Suppressor macrophage treated with lipopolysaccharide for 4 hours (primary cell): ENCODE measurements around the gene LNPEP.
A peak's percentile ranks its signal among the peaks of the same experiment; 100 is the strongest.

Source experiments
- DNase-seq: peaks from one replicate; pipeline ENCODE4 v3.0.0-alpha.2; 2020

LNPEP gene

GRCh38 chr5:96935559-96936430 is at the start of gene LNPEP:
TSS of gene LNPEP (plus strand) at chr5:96936080. CDS start at chr5:96936156, 76 bp downstream.
- DNase-seq = peak; percentile 97

- DNase-seq = no peak
These were observed 42.5 kb upstream of the LNPEP start for GRCh38 chr5:96893342-96893741.

- peak; percentile 60 for DNase-seq
These were observed 39.6 kb upstream of the LNPEP start for GRCh38 chr5:96896276-96896675.

- peak; percentile 84 for DNase-seq
These were observed 39.1 kb upstream of the LNPEP start for GRCh38 chr5:96896806-96897205.

- no peak for DNase-seq
These were observed 34.5 kb upstream of the LNPEP start for GRCh38 chr5:96901384-96901783.

- no peak for DNase-seq
These were observed 34.0 kb upstream of the LNPEP start for GRCh38 chr5:96901841-96902240.

- DNase-seq = no peak
These were observed 33.0 kb upstream of the LNPEP start for GRCh38 chr5:96902876-96903275.

- no peak for DNase-seq
These were observed 32.6 kb upstream of the LNPEP start for GRCh38 chr5:96903300-96903699.

- DNase-seq = no peak
These were observed 31.6 kb upstream of the LNPEP start for GRCh38 chr5:96904054-96904931.

GRCh38 chr5:96905864-96906263 is 30.0 kb upstream of the LNPEP start:
- no peak for DNase-seq

GRCh38 chr5:96909003-96909402 is 26.9 kb upstream of the LNPEP start:
- no peak for DNase-seq

GRCh38 chr5:96909435-96909834 is 26.4 kb upstream of the LNPEP start:
- DNase-seq = no peak

GRCh38 chr5:96911139-96911538 is 24.7 kb upstream of the LNPEP start:
- no peak for DNase-seq

GRCh38 chr5:96913233-96913632 is 22.6 kb upstream of the LNPEP start:
- DNase-seq = no peak

GRCh38 chr5:96919754-96920197 is 16.1 kb upstream of the LNPEP start:
- no peak for DNase-seq

GRCh38 chr5:96920744-96921355 is 15.0 kb upstream of the LNPEP start:
- DNase-seq = no peak

- no peak for DNase-seq
These were observed 13.2 kb upstream of the LNPEP start for GRCh38 chr5:96922499-96923244.

- no peak for DNase-seq
These were observed 11.8 kb upstream of the LNPEP start for GRCh38 chr5:96924016-96924443.

- DNase-seq = peak; percentile 54
These were observed 9.6 kb upstream of the LNPEP start for GRCh38 chr5:96926276-96926675.

GRCh38 chr5:96927008-96927407 is 8.9 kb upstream of the LNPEP start:
- DNase-seq = no peak

- no peak for DNase-seq
These were observed 6.8 kb upstream of the LNPEP start for GRCh38 chr5:96928931-96929708.

- no peak for DNase-seq
These were observed 5.8 kb upstream of the LNPEP start for GRCh38 chr5:96930058-96930457.
